H1 (cell line): ENCODE measurements around the gene TFR2. TPM values are rescaled to one million over a fixed set of nuclear protein-coding genes. Genes with fewer than 3 reads are reported as not detected.

Experiments
- CTCF ChIA-PET: fragments of 300-600 bp; sonication (Branson Sonifier 250); formaldehyde crosslinking; loops from one replicate; lab custom pipeline; 2021; ENCODE audit not compliant: partially characterized antibody; lab: Charles Lee
- POLR2A ChIA-PET: fragments of 300-600 bp; sonication (Branson Sonifier 250); formaldehyde crosslinking; loops from one replicate; lab custom pipeline; 2021; ENCODE audit warnings: inconsistent platforms; ENCODE audit not compliant: partially characterized antibody; lab: Charles Lee
- DNase-seq, 2 experiments: peaks; one replicate each; pipeline versions ENCODE4 v3.0.0 to v3.0.0-alpha.2; 2010 to 2022; ENCODE audit warnings: low spot score in 2 of 2, low read depth in 1 of 2, mixed read lengths in 1 of 2
- FAIRE-seq: peaks from 2 replicates; lab custom pipeline; 2011; peaks lifted over from hg19 to GRCh38; lab: Jason Lieb, UNC
- H2AFZ ChIP-seq: 2 replicates; pipeline ENCODE4 v1.8.1; 2012; ENCODE audit warnings: low read length, inconsistent platforms
- H2AK5ac ChIP-seq: 2 replicates; pipeline ENCODE4 v1.6.1; 2013; ENCODE audit warnings: low read depth, low read length
- H2BK120ac ChIP-seq: replicated peaks from 2 replicates; pipeline ENCODE3; 2013; ENCODE audit warnings: low read depth, low read length, inconsistent platforms
- H2BK12ac ChIP-seq: 2 replicates; pipeline ENCODE4 v1.6.1; 2013; ENCODE audit warnings: low read depth, low read length
- H2BK15ac ChIP-seq: 2 replicates; pipeline ENCODE4 v1.6.1; 2013; ENCODE audit warnings: low read length
- H2BK20ac ChIP-seq: 2 replicates; pipeline ENCODE4 v1.6.1; 2013; ENCODE audit warnings: low read length
- H2BK5ac ChIP-seq: 2 replicates; pipeline ENCODE4 v1.6.1; 2013; ENCODE audit warnings: low read depth, low read length
- H3K14ac ChIP-seq: 2 replicates; pipeline ENCODE4 v1.6.1; 2013; ENCODE audit warnings: inconsistent platforms; ENCODE audit not compliant: insufficient read length
- H3K18ac ChIP-seq: 2 replicates; pipeline ENCODE4 v1.6.1; 2013; ENCODE audit warnings: low read length; ENCODE audit errors: extremely low read depth
- H3K23ac ChIP-seq: 2 replicates; pipeline ENCODE4 v1.6.1; 2013; ENCODE audit warnings: inconsistent platforms; ENCODE audit not compliant: insufficient read length
- H3K23me2 ChIP-seq: 2 replicates; pipeline ENCODE4 v1.6.1; 2013; ENCODE audit warnings: low read depth, low read length
- H3K27ac ChIP-seq: 2 replicates; pipeline ENCODE4 v1.6.1; 2011; ENCODE audit warnings: low read depth, low read length, inconsistent platforms
- H3K27me3 ChIP-seq, 4 experiments: replicated peaks in 1 of 4; 1 replicate in 1 of 4; 2 replicates in 3 of 4; pipeline versions ENCODE4 v1.6.1 to v1.8.1; 2011 to 2013; ENCODE audit warnings: low read length in 3 of 4, mild to moderate bottlenecking in 3 of 4, inconsistent platforms in 2 of 4, mixed read lengths in 2 of 4, moderate library complexity in 1 of 4; ENCODE audit not compliant: control insufficient read depth in 3 of 4, insufficient read depth in 3 of 4; ENCODE audit errors: extremely low read depth in 1 of 4
- H3K36me3 ChIP-seq, 4 experiments: 2 replicates each; pipeline versions ENCODE4 v1.6.1 to v1.8.1; 2011 to 2013; ENCODE audit warnings: mild to moderate bottlenecking in 4 of 4, low read length in 3 of 4, moderate library complexity in 2 of 4, control low read depth in 1 of 4, inconsistent platforms in 1 of 4; ENCODE audit not compliant: insufficient read depth in 4 of 4, control insufficient read depth in 2 of 4
- H3K4ac ChIP-seq: replicated peaks from 2 replicates; pipeline ENCODE3; 2013; ENCODE audit warnings: low read length, low read depth, mixed read lengths, inconsistent platforms; ENCODE audit not compliant: insufficient read length
- H3K4me1 ChIP-seq, 4 experiments: replicated peaks in 1 of 4; 1 replicate in 1 of 4; 2 replicates in 3 of 4; pipeline versions ENCODE4 v1.6.1 to v1.8.1; 2011 to 2013; ENCODE audit warnings: low read length in 3 of 4, inconsistent platforms in 2 of 4, mixed read lengths in 1 of 4; ENCODE audit not compliant: insufficient read depth in 4 of 4, control insufficient read depth in 3 of 4
- H3K4me2 ChIP-seq, 2 experiments: 2 replicates each; pipeline versions ENCODE4 v1.6.1 to v1.8.1; 2011 to 2013; ENCODE audit warnings: low read depth in 2 of 2, low read length in 2 of 2, control low read depth in 1 of 2, inconsistent platforms in 1 of 2, mild to moderate bottlenecking in 1 of 2; ENCODE audit not compliant: insufficient read depth in 1 of 2
- H3K4me3 ChIP-seq, 4 experiments: fragments of 200-600, 300-600 bp in 1 of 4; sonication (generic), shearing (Covaris generic), sonication (Bioruptor Twin) in 1 of 4; 2 replicates each; pipeline versions ENCODE4 v1.5.1 to v1.8.1; 2011 to 2016; ENCODE audit warnings: low read length in 4 of 4, low read depth in 3 of 4, control low read depth in 2 of 4, inconsistent platforms in 2 of 4, mild to moderate bottlenecking in 2 of 4, mixed read lengths in 1 of 4, moderate library complexity in 1 of 4; ENCODE audit not compliant: insufficient read depth in 2 of 4; ENCODE audit errors: extremely low read depth in 1 of 4
- H3K56ac ChIP-seq: replicated peaks from 2 replicates; pipeline ENCODE3; 2013; ENCODE audit warnings: low read depth, mild to moderate bottlenecking, mixed read lengths, low read length, inconsistent platforms; ENCODE audit not compliant: insufficient read length
- H3K79me1 ChIP-seq: 2 replicates; pipeline ENCODE4 v1.6.1; 2013; ENCODE audit warnings: low read depth, low read length, control low read depth
- H3K79me2 ChIP-seq, 2 experiments: 2 replicates each; pipeline versions ENCODE4 v1.6.1 to v1.8.1; 2012 to 2013; ENCODE audit warnings: low read length in 2 of 2, mild to moderate bottlenecking in 2 of 2, inconsistent platforms in 1 of 2; ENCODE audit not compliant: insufficient read depth in 2 of 2, control insufficient read depth in 1 of 2
- H3K9ac ChIP-seq, 4 experiments: replicated peaks in 1 of 4; 1 replicate in 1 of 4; 2 replicates in 3 of 4; pipeline versions ENCODE4 v1.6.1 to v1.8.1; 2011 to 2013; ENCODE audit warnings: low read depth in 3 of 4, low read length in 3 of 4, control low read depth in 2 of 4, mild to moderate bottlenecking in 2 of 4, moderate library complexity in 2 of 4, inconsistent platforms in 1 of 4; ENCODE audit errors: extremely low read depth in 1 of 4
- H3K9me3 ChIP-seq, 2 experiments: 2 replicates each; pipeline versions ENCODE4 v1.6.1 to v1.8.1; 2012 to 2013; ENCODE audit warnings: mild to moderate bottlenecking in 2 of 2, moderate library complexity in 2 of 2, control low read depth in 1 of 2, inconsistent platforms in 1 of 2, low read depth in 1 of 2, low read length in 1 of 2, mixed read lengths in 1 of 2; ENCODE audit not compliant: insufficient read depth in 2 of 2
- H4K20me1 ChIP-seq, 2 experiments: replicated peaks in 1 of 2; 2 replicates each; pipeline versions ENCODE3 to v1.8.1; 2011 to 2013; ENCODE audit warnings: inconsistent platforms in 2 of 2, low read length in 2 of 2, mild to moderate bottlenecking in 1 of 2; ENCODE audit not compliant: insufficient read depth in 2 of 2, control insufficient read depth in 1 of 2
- H4K5ac ChIP-seq: 2 replicates; pipeline ENCODE4 v1.6.1; 2013; ENCODE audit warnings: low read length, low read depth, mixed read lengths, inconsistent platforms; ENCODE audit not compliant: insufficient read length
- H4K8ac ChIP-seq: 2 replicates; pipeline ENCODE4 v1.8.0; 2013; ENCODE audit warnings: mild to moderate bottlenecking, moderate library complexity, low read length, inconsistent platforms; ENCODE audit not compliant: insufficient read depth; ENCODE audit errors: extremely low read depth
- H4K91ac ChIP-seq: replicated peaks from 2 replicates; pipeline ENCODE3; 2013; ENCODE audit warnings: low read length, mixed read lengths, inconsistent platforms; ENCODE audit not compliant: insufficient read length
- ASH2L ChIP-seq: fragments of 200-600, 300-600 bp; sonication (generic); IDR thresholded peaks from one replicate; pipeline ENCODE4 v1.7.1; 2017; ENCODE audit warnings: low read length
- CBX8 ChIP-seq: fragments of 300-800, 300-1000 bp; sonication (generic); IDR thresholded peaks from 2 replicates; pipeline ENCODE4 v1.7.1; 2016; ENCODE audit warnings: low read depth, low read length, borderline replicate concordance
- POLR2A ChIP-seq, 2 experiments: IDR thresholded peaks; 1 replicate in 1 of 2; 2 replicates in 1 of 2; pipeline ENCODE4 v1.6.1; 2011; ENCODE audit warnings: low read depth in 2 of 2, low read length in 2 of 2, mild to moderate bottlenecking in 2 of 2; ENCODE audit errors: control extremely low read depth in 1 of 2
- POLR2AphosphoS5 ChIP-seq: IDR thresholded peaks from 2 replicates; pipeline ENCODE4 v1.6.1; 2011; ENCODE audit warnings: low read depth, low read length
- SIN3A ChIP-seq, 2 experiments: IDR thresholded peaks in 1 of 2; conservative IDR thresholded peaks in 1 of 2; 2 replicates each; pipeline ENCODE4 v1.6.1; 2011 to 2012; ENCODE audit warnings: low read length in 2 of 2, improper control_type of control experiment in 1 of 2, low read depth in 1 of 2, mild to moderate bottlenecking in 1 of 2
- SP1 ChIP-seq: IDR thresholded peaks from 2 replicates; pipeline ENCODE4 v1.6.1; 2011; ENCODE audit warnings: low read depth, low read length
- WGBS, 2 experiments: shearing (Covaris generic) in 1 of 2; methylation state at CpG; one replicate each; pipeline versions ENCODE4 v1.1.6 to v1.1.7; 2013 to 2015; ENCODE audit warnings: low lambda C conversion rate in 2 of 2, mixed read lengths in 2 of 2, inconsistent platforms in 1 of 2, low coverage in 1 of 2, missing lambda C conversion rate in 1 of 2; ENCODE audit not compliant: insufficient replicate concordance in 2 of 2, insufficient coverage in 1 of 2, insufficient read length in 1 of 2; ENCODE audit errors: extremely low coverage in 1 of 2, missing lambda C conversion rate in 1 of 2; 5-methylcytosine and 5-hydroxymethylcytosine counted together
- polyA plus RNA-seq, 7 experiments: library from polyadenylated mRNA; depleted of rRNA in 3 of 7; stranded (reverse) in 5 of 7; unstranded in 2 of 7; fragments of >200 nt in 5 of 7; fragments of 200-250 nt in 2 of 7; gene quantifications; 1 replicate in 5 of 7; 2 replicates in 1 of 7; 4 replicates in 1 of 7; pipeline versions ENCODE4 v1.2.1 to v1.2.3, GENCODE V29; 2011 to 2013; ENCODE audit warnings: missing spikeins in 2 of 7, mixed read lengths in 2 of 7
- total RNA-seq: library from RNA; stranded (reverse); fragmentation: NEBNext Ultra II Directional; extraction: Animal tissue kit (Norgen Biotek cat#: 25700); gene quantifications from 2 replicates; pipeline ENCODE4 v1.2.1, GENCODE V29; 2021

Gene TFR2
- total and polyA plus RNA-seq, 2 of the 8 experiments (the other 6 are each of a cell fraction or from before 2014, with no cell fraction given), result 4.6 to 5.7 TPM

- Histone ChIP-seq H3K4me2 (peak overlapping the region; percentile 54 to 57; a peak in 3 of 4 replicates), H3K79me2 (no peaks in the 10 kb centered on the region)
- CTCF ChIA-PET, result interaction anchor here (0.6 to 11.4 kb wide), 13 partner anchors 11 to 211 kb away, joined by 3 to 171 read pairs (median 6); partner anchors contain the start of genes MOSPD3 and PCOLCE
Measured at GRCh38 chr7:100590077-100590737, 51.1 kb downstream of the TFR2 start.

More at GRCh38 chr7:100590077-100590737, 51.1 kb downstream of the TFR2 start:
- TF ChIP-seq CBX8 (no peak), POLR2AphosphoS5 (no peak), SP1 (no peak), ASH2L (no peak), POLR2A (IDR thresholded peaks at IDR 0.05; ENCODE audit: control extremely low read depth in 1 of 2, low read depth in 2 of 2, low read length in 2 of 2) (no peak), SIN3A (conservative IDR thresholded peaks at IDR 0.05 in 1 of 2, IDR thresholded peaks at IDR 0.05 in 1 of 2; ENCODE audit: low read depth in 1 of 2, low read length in 2 of 2) (no peak)
- H2BK5ac ChIP-seq, result 0 out of 2 replicates have a peak overlapping the region, but pooled peaks have one; percentile 18
- no peak overlapping the region for H2BK120ac ChIP-seq
- no peak overlapping the region for H3K14ac ChIP-seq
- no peak overlapping the region for H2AFZ ChIP-seq
- DNase-seq (no peak), FAIRE-seq (no peak)
- H2BK15ac ChIP-seq, result no peak overlapping the region
- peaks cover 0 to 2% of the 10 kb centered on the region in 2 experiments for H4K20me1 ChIP-seq
- peak overlapping the region in 1 of 4 experiments; percentile 1; a peak in 1 of 8 replicates for H3K4me3 ChIP-seq
- H3K27me3 ChIP-seq, result peaks cover 0 to 2% (median under 1%) of the 10 kb centered on the region in 4 experiments; a peak in 4 of 7 replicates
- H2BK20ac ChIP-seq, result no peak overlapping the region
- POLR2A ChIA-PET, result interaction anchor here (0.8 to 10.0 kb wide), 20 partner anchors 7 to 161 kb away, joined by 3 to 172 read pairs (median 4); partner anchors contain the start of genes AGFG2, MEPCE, MOSPD3 and PCOLCE
- no peaks in the 10 kb centered on the region for H3K79me1 ChIP-seq
- no peak overlapping the region for H3K27ac ChIP-seq
- no peak overlapping the region for H2AK5ac ChIP-seq
- H4K5ac ChIP-seq, result no peak overlapping the region
- no peak overlapping the region; a peak in 1 of 7 replicates for H3K9ac ChIP-seq
- no peaks in the 10 kb centered on the region for H3K36me3 ChIP-seq
- H4K8ac ChIP-seq, result no peak overlapping the region
- H3K4ac ChIP-seq, result no peak overlapping the region
- peaks cover 6% of the 10 kb centered on the region for H3K23me2 ChIP-seq
- no peak overlapping the region for H3K56ac ChIP-seq
- 0 out of 2 replicates have a peak overlapping the region, but pooled peaks have one; percentile 2 for H2BK12ac ChIP-seq
- no peaks in the 10 kb centered on the region for H3K9me3 ChIP-seq
- H4K91ac ChIP-seq, result no peak overlapping the region
- peaks cover 0 to 13% (median 6%) of the 10 kb centered on the region in 4 experiments; a peak in 5 of 7 replicates for H3K4me1 ChIP-seq
- H3K23ac ChIP-seq, result no peak overlapping the region
- 72% methylated on average over 20 of the region's 20 CpGs; no CpG with 5 or more reads in 1 of the 2 experiments for WGBS, 2 experiments
- H3K18ac ChIP-seq, result 0 out of 2 replicates have a peak overlapping the region, but pooled peaks have one; percentile 13
